GM23338 (cell line): ENCODE data around the gene ZNF83. TPM values are rescaled to one million over a fixed set of nuclear protein-coding genes. Genes with fewer than 3 reads are reported as not detected.

Source experiments
- ATAC-seq: fragments of 200-7000 bp; cut with Tn5 transposase; 3 replicates; pipeline ENCODE4 v1.9.1; 2020
- DNase-seq: peaks from one replicate; pipeline ENCODE4 v3.0.0-alpha.2; 2015; ENCODE audit warnings: low spot score
- H2AFZ ChIP-seq: fragments of 200-600 bp; sonication (generic); 2 replicates; pipeline ENCODE4 v1.8.0; 2016; ENCODE audit warnings: antibody characterized with exemption, mild to moderate bottlenecking, moderate library complexity
- H3F3A ChIP-seq: fragments of 200-600 bp; sonication (generic); replicated peaks from 2 replicates; pipeline ENCODE4 v1.8.0; 2017; ENCODE audit warnings: antibody characterized with exemption, mixed run types, low read depth
- H3K27ac ChIP-seq: fragments of 200-600 bp; sonication (generic); 2 replicates; pipeline ENCODE4 v1.6.1; 2016; ENCODE audit warnings: low read depth
- H3K27me3 ChIP-seq: fragments of 200-600 bp; sonication (generic); 2 replicates; pipeline ENCODE4 v1.8.0; 2016; ENCODE audit warnings: mild to moderate bottlenecking, mixed run types, moderate library complexity; ENCODE audit not compliant: insufficient read depth
- H3K36me3 ChIP-seq: fragments of 200-600 bp; sonication (generic); 2 replicates; pipeline ENCODE4 v1.8.0; 2016; ENCODE audit warnings: mild to moderate bottlenecking; ENCODE audit not compliant: insufficient read depth
- H3K4me1 ChIP-seq: fragments of 200-600 bp; sonication (generic); 2 replicates; pipeline ENCODE4 v1.8.0; 2016; ENCODE audit warnings: mild to moderate bottlenecking, moderate library complexity; ENCODE audit not compliant: insufficient read depth
- H3K4me2 ChIP-seq: fragments of 200-600 bp; sonication (generic); 2 replicates; pipeline ENCODE4 v1.7.1; 2017; ENCODE audit warnings: mixed run types
- H3K4me3 ChIP-seq: fragments of 200-600 bp; sonication (generic); 2 replicates; pipeline ENCODE4 v1.6.1; 2016; ENCODE audit warnings: mixed run types
- H3K79me2 ChIP-seq: fragments of 200-600 bp; sonication (generic); replicated peaks from 2 replicates; pipeline ENCODE4 v1.8.0; 2017; ENCODE audit warnings: mild to moderate bottlenecking; ENCODE audit not compliant: insufficient read depth
- H3K9me2 ChIP-seq: fragments of 200-600 bp; sonication (generic); 2 replicates; pipeline ENCODE4 v1.8.0; 2017; ENCODE audit not compliant: insufficient read depth
- H4K20me1 ChIP-seq: fragments of 200-600 bp; sonication (generic); replicated peaks from 2 replicates; pipeline ENCODE4 v1.8.0; 2017; ENCODE audit warnings: mild to moderate bottlenecking; ENCODE audit not compliant: insufficient read depth
- H3K27ac Mint-ChIP-seq: 2 replicates; pipeline ENCODE4 v1.8.0; 2020; ENCODE audit warnings: inconsistent platforms, mild to moderate bottlenecking, moderate library complexity, mixed read lengths
- H3K27me3 Mint-ChIP-seq: 3 replicates; pipeline ENCODE4 v1.8.0; 2022; ENCODE audit warnings: low read depth, mild to moderate bottlenecking, moderate library complexity, mixed read lengths, inconsistent platforms; ENCODE audit not compliant: insufficient read depth, poor library complexity
- H3K36me3 Mint-ChIP-seq: 3 replicates; pipeline ENCODE4 v1.8.0; 2021; ENCODE audit warnings: low read depth, mild to moderate bottlenecking, inconsistent platforms, moderate library complexity, mixed read lengths
- H3K4me1 Mint-ChIP-seq: 3 replicates; pipeline ENCODE4 v1.8.0; 2020; ENCODE audit warnings: mild to moderate bottlenecking, inconsistent platforms, mixed read lengths
- H3K4me3 Mint-ChIP-seq: 3 replicates; pipeline ENCODE4 v1.8.0; 2021; ENCODE audit warnings: moderate library complexity, mild to moderate bottlenecking, inconsistent platforms, mixed read lengths
- H3K9me3 Mint-ChIP-seq: 3 replicates; pipeline ENCODE4 v1.8.0; 2020; ENCODE audit warnings: moderate library complexity, mild to moderate bottlenecking, inconsistent platforms, mixed read lengths
- CREB1 ChIP-seq: fragments of 250-450 bp; sonication (Bioruptor Pico); IDR thresholded peaks from 2 replicates; pipeline ENCODE4 v1.5.0; 2020; ENCODE audit warnings: low read depth, mild to moderate bottlenecking, moderate library complexity
- CTCF ChIP-seq, 2 experiments: fragments of 200-600 bp in 1 of 2; sonication (generic) in 1 of 2; conservative IDR thresholded peaks; 2 replicates each; pipeline versions ENCODE4 v1.5.1 to v1.6.1; 2016 to 2017; ENCODE audit warnings: antibody characterized with exemption in 2 of 2, low read depth in 2 of 2, mild to moderate bottlenecking in 2 of 2, moderate library complexity in 1 of 2
- ETS1 ChIP-seq: IDR thresholded peaks from 2 replicates; pipeline ENCODE4 v1.6.1; 2016; ENCODE audit warnings: antibody characterized with exemption
- EZH2 ChIP-seq: fragments of 200-600 bp; sonication (generic); IDR thresholded peaks from one replicate; pipeline ENCODE4 v1.8.0; 2017; ENCODE audit warnings: antibody characterized with exemption, mild to moderate bottlenecking, low read depth; ENCODE audit not compliant: unreplicated experiment
- EZH2phosphoT487 ChIP-seq: fragments of 200-600 bp; sonication (generic); IDR thresholded peaks from one replicate; pipeline ENCODE4 v1.8.1; 2018; ENCODE audit warnings: antibody characterized with exemption; ENCODE audit not compliant: unreplicated experiment
- NANOG ChIP-seq: IDR thresholded peaks from 2 replicates; pipeline ENCODE4 v1.6.1; 2016; ENCODE audit warnings: antibody characterized with exemption, borderline replicate concordance
- POLR2AphosphoS5 ChIP-seq: IDR thresholded peaks from 2 replicates; pipeline ENCODE4 v1.6.1; 2016; ENCODE audit warnings: antibody characterized with exemption, low read depth
- REST ChIP-seq: IDR thresholded peaks from one replicate; pipeline ENCODE4 v1.6.1; 2018; ENCODE audit warnings: antibody characterized with exemption; ENCODE audit not compliant: unreplicated experiment
- STAT1 ChIP-seq: IDR thresholded peaks from one replicate; pipeline ENCODE4 v1.6.1; 2016; ENCODE audit warnings: antibody characterized with exemption; ENCODE audit not compliant: unreplicated experiment
- ZNF114 ChIP-seq: fragments of 250-450 bp; sonication (Bioruptor Pico); IDR thresholded peaks from 2 replicates; pipeline ENCODE4 v1.5.0; 2020; ENCODE audit warnings: mild to moderate bottlenecking, moderate library complexity
- ZNF331 ChIP-seq: fragments of 250-450 bp; sonication (Bioruptor Pico); IDR thresholded peaks from 2 replicates; pipeline ENCODE4 v1.5.0; 2020; ENCODE audit warnings: low read depth, mild to moderate bottlenecking, moderate library complexity
- ZNF462 ChIP-seq: fragments of 250-450 bp; sonication (Bioruptor Pico); IDR thresholded peaks from 2 replicates; pipeline ENCODE4 v1.5.0; 2020; ENCODE audit warnings: mild to moderate bottlenecking, moderate library complexity
- polyA plus RNA-seq: library from polyadenylated mRNA; unstranded; fragments of >200 nt; fragmentation: Nextera tagmentation; extraction: Ambion mirVana; gene quantifications from 2 replicates; pipeline ENCODE4 v1.2.1, GENCODE V29; 2016
- total RNA-seq: library from RNA; depleted of rRNA; stranded (reverse); fragments of >200 nt; shearing (Covaris generic); gene quantifications from 2 replicates; pipeline ENCODE4 v1.2.3, GENCODE V29; 2014

Gene ZNF83
- total and polyA plus RNA-seq, 2 experiments from 2014 or later: 16.2 to 25.0 TPM

- no peak for TF ChIP-seq ETS1
- TF ChIP-seq NANOG: no peak
- no peak for TF ChIP-seq CTCF (conservative IDR thresholded peaks at IDR 0.05; ENCODE audit: low read depth in 2 of 2)
Observed at GRCh38 chr19:52664461-52664860, 26.3 kb upstream of the ZNF83 start (continued).

- Histone ChIP-seq H3K4me2 (no peak overlapping the region), H2AFZ (no peak overlapping the region), H3K4me3 (no peak overlapping the region), H3K27ac (no peak overlapping the region), H3K9me2 (no peaks in the 10 kb centered on the region), H3K27me3 (no peaks in the 10 kb centered on the region), H3K4me1 (peaks cover 15% of the 10 kb centered on the region), H3F3A (no peaks in the 10 kb centered on the region), H3K79me2 (no peaks in the 10 kb centered on the region), H4K20me1 (no peaks in the 10 kb centered on the region; the same call in 1 of the 2 replicates), H3K36me3 (no peaks in the 10 kb centered on the region)
- Mint-ChIP-seq H3K4me1 (peaks cover 19% of the 10 kb centered on the region), H3K27me3 (peaks cover 2% of the 10 kb centered on the region), H3K36me3 (peaks cover 8% of the 10 kb centered on the region), H3K27ac (no peak overlapping the region), H3K9me3 (peaks cover 2% of the 10 kb centered on the region; the same call in 1 of the 3 replicates), H3K4me3 (no peak overlapping the region)
- no peak for ATAC-seq
- no peak for DNase-seq
- TF ChIP-seq ZNF114 (no peak), EZH2phosphoT487 (no peak), ETS1 (no peak), EZH2 (no peak), POLR2AphosphoS5 (no peak), REST (no peak), STAT1 (no peak), CREB1 (CRISPR knock-in tag) (no peak), ZNF462 (CRISPR knock-in tag) (no peak), ZNF331 (CRISPR knock-in tag) (no peak)
Observed at GRCh38 chr19:52662631-52663030, 24.5 kb upstream of the ZNF83 start.
